HL-60 (cell line): ENCODE measurements around the gene VPS25.
A peak's percentile ranks its signal among the peaks of the same experiment; 100 is the strongest.

Experiments used
- DNase-seq, 2 experiments: peaks; one replicate each; pipeline ENCODE4 v3.0.0-alpha.2; 2010 to 2020; ENCODE audit warnings: low read depth in 1 of 2, low spot score in 1 of 2
- H3K27ac ChIP-seq: fragments of 250-450 bp; sonication (Bioruptor Pico); replicated peaks from 2 replicates; pipeline ENCODE4 v1.5.1; 2020; ENCODE audit warnings: mild to moderate bottlenecking, moderate library complexity
- H3K27me3 ChIP-seq: fragments of 250-450 bp; sonication (Bioruptor Pico); 2 replicates; pipeline ENCODE4 v1.5.1; 2021; ENCODE audit warnings: mild to moderate bottlenecking, moderate library complexity; ENCODE audit not compliant: insufficient read depth, poor library complexity, severe bottlenecking
- H3K4me3 ChIP-seq: replicated peaks from 2 replicates; pipeline ENCODE4 v1.5.1; 2011; ENCODE audit warnings: mild to moderate bottlenecking, control low read depth, low read length; ENCODE audit not compliant: insufficient read depth
- CTCF ChIP-seq: IDR thresholded peaks from one replicate; pipeline ENCODE4 v1.5.1; 2011; ENCODE audit warnings: low read length, control low read depth, inconsistent platforms; ENCODE audit not compliant: insufficient read depth
- GABPA ChIP-seq: IDR thresholded peaks from 2 replicates; pipeline ENCODE4 v1.6.1; 2012; ENCODE audit warnings: low read depth
- POLR2AphosphoS5 ChIP-seq: IDR thresholded peaks from 2 replicates; pipeline ENCODE4 v1.6.1; 2012; ENCODE audit warnings: low read depth
- REST ChIP-seq: IDR thresholded peaks from 2 replicates; pipeline ENCODE4 v1.6.1; 2012; ENCODE audit warnings: low read depth; ENCODE audit not compliant: insufficient replicate concordance
- SPI1 ChIP-seq: IDR thresholded peaks from 2 replicates; pipeline ENCODE4 v1.6.1; 2012; ENCODE audit warnings: low read depth, mild to moderate bottlenecking, borderline replicate concordance

VPS25 gene

GRCh38 chr17:42743595-42744282 is 29.5 kb upstream of the VPS25 start:
- Histone ChIP-seq H3K27ac (peak overlapping the region; percentile 45), H3K27me3 (no peaks in the 10 kb centered on the region), H3K4me3 (peak overlapping the region; percentile 99)
- TF ChIP-seq POLR2AphosphoS5: no peak
- TF ChIP-seq REST: no peak
- no peak for TF ChIP-seq GABPA
- TF ChIP-seq CTCF: no peak
- TF ChIP-seq SPI1: no peak
- no peak for DNase-seq

- H3K27ac ChIP-seq: peak overlapping the region; percentile 45
- TF ChIP-seq POLR2AphosphoS5 (no peak), GABPA (no peak), CTCF (no peak), REST (no peak), SPI1 (no peak)
- peak in 1 of 2 experiments; percentile 58 for DNase-seq
- peak overlapping the region; percentile 99 for H3K4me3 ChIP-seq
- no peaks in the 10 kb centered on the region for H3K27me3 ChIP-seq
These were observed 28.9 kb upstream of the VPS25 start for GRCh38 chr17:42744283-42744805.

GRCh38 chr17:42744806-42745617 is 28.2 kb upstream of the VPS25 start, which contains the start of gene EZH1:
EZH1 (minus strand) TSS chr17:42745040; CDS start chr17:42728941, 16,099 bp downstream.
- peak within 1 kb of the TSS; percentile 45 for H3K27ac ChIP-seq
- no peaks in the 10 kb centered on the region for H3K27me3 ChIP-seq
- DNase-seq: peak; percentile 79 to 87
- peak within 1 kb of the TSS; percentile 99 for H3K4me3 ChIP-seq
- TF ChIP-seq SPI1: no peak
- TF ChIP-seq POLR2AphosphoS5: peak; percentile 32; the same call in 1 of the 2 replicates
- no peak for TF ChIP-seq CTCF
- no peak for TF ChIP-seq REST
- no peak for TF ChIP-seq GABPA
